GM23338 (cell line): ENCODE results near the gene CD6. TPM values are rescaled to one million over a fixed set of nuclear protein-coding genes. Genes with fewer than 3 reads are reported as not detected.

Experiments used
- ATAC-seq: fragments of 200-7000 bp; cut with Tn5 transposase; 3 replicates; pipeline ENCODE4 v1.9.1; 2020
- DNase-seq: peaks from one replicate; pipeline ENCODE4 v3.0.0-alpha.2; 2015; ENCODE audit warnings: low spot score
- H2AFZ ChIP-seq: fragments of 200-600 bp; sonication (generic); 2 replicates; pipeline ENCODE4 v1.8.0; 2016; ENCODE audit warnings: antibody characterized with exemption, mild to moderate bottlenecking, moderate library complexity
- H3F3A ChIP-seq: fragments of 200-600 bp; sonication (generic); replicated peaks from 2 replicates; pipeline ENCODE4 v1.8.0; 2017; ENCODE audit warnings: antibody characterized with exemption, mixed run types, low read depth
- H3K27ac ChIP-seq: fragments of 200-600 bp; sonication (generic); 2 replicates; pipeline ENCODE4 v1.6.1; 2016; ENCODE audit warnings: low read depth
- H3K27me3 ChIP-seq: fragments of 200-600 bp; sonication (generic); 2 replicates; pipeline ENCODE4 v1.8.0; 2016; ENCODE audit warnings: mild to moderate bottlenecking, mixed run types, moderate library complexity; ENCODE audit not compliant: insufficient read depth
- H3K36me3 ChIP-seq: fragments of 200-600 bp; sonication (generic); 2 replicates; pipeline ENCODE4 v1.8.0; 2016; ENCODE audit warnings: mild to moderate bottlenecking; ENCODE audit not compliant: insufficient read depth
- H3K4me1 ChIP-seq: fragments of 200-600 bp; sonication (generic); 2 replicates; pipeline ENCODE4 v1.8.0; 2016; ENCODE audit warnings: mild to moderate bottlenecking, moderate library complexity; ENCODE audit not compliant: insufficient read depth
- H3K4me2 ChIP-seq: fragments of 200-600 bp; sonication (generic); 2 replicates; pipeline ENCODE4 v1.7.1; 2017; ENCODE audit warnings: mixed run types
- H3K4me3 ChIP-seq: fragments of 200-600 bp; sonication (generic); 2 replicates; pipeline ENCODE4 v1.6.1; 2016; ENCODE audit warnings: mixed run types
- H3K79me2 ChIP-seq: fragments of 200-600 bp; sonication (generic); replicated peaks from 2 replicates; pipeline ENCODE4 v1.8.0; 2017; ENCODE audit warnings: mild to moderate bottlenecking; ENCODE audit not compliant: insufficient read depth
- H3K9me2 ChIP-seq: fragments of 200-600 bp; sonication (generic); 2 replicates; pipeline ENCODE4 v1.8.0; 2017; ENCODE audit not compliant: insufficient read depth
- H4K20me1 ChIP-seq: fragments of 200-600 bp; sonication (generic); replicated peaks from 2 replicates; pipeline ENCODE4 v1.8.0; 2017; ENCODE audit warnings: mild to moderate bottlenecking; ENCODE audit not compliant: insufficient read depth
- H3K27ac Mint-ChIP-seq: 2 replicates; pipeline ENCODE4 v1.8.0; 2020; ENCODE audit warnings: inconsistent platforms, mild to moderate bottlenecking, moderate library complexity, mixed read lengths
- H3K27me3 Mint-ChIP-seq: 3 replicates; pipeline ENCODE4 v1.8.0; 2022; ENCODE audit warnings: low read depth, mild to moderate bottlenecking, moderate library complexity, mixed read lengths, inconsistent platforms; ENCODE audit not compliant: insufficient read depth, poor library complexity
- H3K36me3 Mint-ChIP-seq: 3 replicates; pipeline ENCODE4 v1.8.0; 2021; ENCODE audit warnings: low read depth, mild to moderate bottlenecking, inconsistent platforms, moderate library complexity, mixed read lengths
- H3K4me1 Mint-ChIP-seq: 3 replicates; pipeline ENCODE4 v1.8.0; 2020; ENCODE audit warnings: mild to moderate bottlenecking, inconsistent platforms, mixed read lengths
- H3K4me3 Mint-ChIP-seq: 3 replicates; pipeline ENCODE4 v1.8.0; 2021; ENCODE audit warnings: moderate library complexity, mild to moderate bottlenecking, inconsistent platforms, mixed read lengths
- H3K9me3 Mint-ChIP-seq: 3 replicates; pipeline ENCODE4 v1.8.0; 2020; ENCODE audit warnings: moderate library complexity, mild to moderate bottlenecking, inconsistent platforms, mixed read lengths
- CREB1 ChIP-seq: fragments of 250-450 bp; sonication (Bioruptor Pico); IDR thresholded peaks from 2 replicates; pipeline ENCODE4 v1.5.0; 2020; ENCODE audit warnings: low read depth, mild to moderate bottlenecking, moderate library complexity
- EZH2phosphoT487 ChIP-seq: fragments of 200-600 bp; sonication (generic); IDR thresholded peaks from one replicate; pipeline ENCODE4 v1.8.1; 2018; ENCODE audit warnings: antibody characterized with exemption; ENCODE audit not compliant: unreplicated experiment
- JUNB ChIP-seq: IDR thresholded peaks from one replicate; pipeline ENCODE4 v1.6.1; 2016; ENCODE audit warnings: antibody characterized with exemption; ENCODE audit not compliant: unreplicated experiment
- NANOG ChIP-seq: IDR thresholded peaks from 2 replicates; pipeline ENCODE4 v1.6.1; 2016; ENCODE audit warnings: antibody characterized with exemption, borderline replicate concordance
- POLR2AphosphoS5 ChIP-seq: IDR thresholded peaks from 2 replicates; pipeline ENCODE4 v1.6.1; 2016; ENCODE audit warnings: antibody characterized with exemption, low read depth
- REST ChIP-seq: IDR thresholded peaks from one replicate; pipeline ENCODE4 v1.6.1; 2018; ENCODE audit warnings: antibody characterized with exemption; ENCODE audit not compliant: unreplicated experiment
- STAT1 ChIP-seq: IDR thresholded peaks from one replicate; pipeline ENCODE4 v1.6.1; 2016; ENCODE audit warnings: antibody characterized with exemption; ENCODE audit not compliant: unreplicated experiment
- ZNF114 ChIP-seq: fragments of 250-450 bp; sonication (Bioruptor Pico); IDR thresholded peaks from 2 replicates; pipeline ENCODE4 v1.5.0; 2020; ENCODE audit warnings: mild to moderate bottlenecking, moderate library complexity
- ZNF331 ChIP-seq: fragments of 250-450 bp; sonication (Bioruptor Pico); IDR thresholded peaks from 2 replicates; pipeline ENCODE4 v1.5.0; 2020; ENCODE audit warnings: low read depth, mild to moderate bottlenecking, moderate library complexity
- ZNF462 ChIP-seq: fragments of 250-450 bp; sonication (Bioruptor Pico); IDR thresholded peaks from 2 replicates; pipeline ENCODE4 v1.5.0; 2020; ENCODE audit warnings: mild to moderate bottlenecking, moderate library complexity
- polyA plus RNA-seq: library from polyadenylated mRNA; unstranded; fragments of >200 nt; fragmentation: Nextera tagmentation; extraction: Ambion mirVana; gene quantifications from 2 replicates; pipeline ENCODE4 v1.2.1, GENCODE V29; 2016
- total RNA-seq: library from RNA; depleted of rRNA; stranded (reverse); fragments of >200 nt; shearing (Covaris generic); gene quantifications from 2 replicates; pipeline ENCODE4 v1.2.3, GENCODE V29; 2014

The CD6 gene
- total and polyA plus RNA-seq, 2 experiments from 2014 or later = 0.49 TPM; not detected in 1

- Histone ChIP-seq H3K4me2 (no peak overlapping the region), H4K20me1 (no peaks in the 10 kb centered on the region)
Measured at GRCh38 chr11:60988658-60989057, 17.2 kb downstream of the CD6 start.

More at GRCh38 chr11:60988658-60989057, 17.2 kb downstream of the CD6 start:
- H3K4me1 Mint-ChIP-seq = no peaks in the 10 kb centered on the region
- Histone ChIP-seq H3K36me3 (no peaks in the 10 kb centered on the region), H3K4me3 (no peak overlapping the region), H3K27me3 (no peaks in the 10 kb centered on the region), H3K9me2 (no peaks in the 10 kb centered on the region), H3F3A (no peaks in the 10 kb centered on the region), H3K27ac (no peak overlapping the region), H2AFZ (no peak overlapping the region), H3K79me2 (no peaks in the 10 kb centered on the region), H3K4me1 (no peaks in the 10 kb centered on the region)
- no peaks in the 10 kb centered on the region for H3K36me3 Mint-ChIP-seq
- no peaks in the 10 kb centered on the region for H3K27me3 Mint-ChIP-seq
- no peaks in the 10 kb centered on the region for H3K9me3 Mint-ChIP-seq
- no peak for ATAC-seq
- H3K27ac Mint-ChIP-seq = no peak overlapping the region
- H3K4me3 Mint-ChIP-seq = no peak overlapping the region
- no peak for DNase-seq
- TF ChIP-seq POLR2AphosphoS5 (no peak), ZNF114 (CRISPR knock-in tag) (no peak), STAT1 (no peak), ZNF462 (no peak), EZH2phosphoT487 (no peak), CREB1 (CRISPR knock-in tag) (no peak), ZNF331 (CRISPR knock-in tag) (no peak), NANOG (no peak), JUNB (no peak), REST (no peak)
